Measurements from ENCODE around the gene APH1A.

DNA sequence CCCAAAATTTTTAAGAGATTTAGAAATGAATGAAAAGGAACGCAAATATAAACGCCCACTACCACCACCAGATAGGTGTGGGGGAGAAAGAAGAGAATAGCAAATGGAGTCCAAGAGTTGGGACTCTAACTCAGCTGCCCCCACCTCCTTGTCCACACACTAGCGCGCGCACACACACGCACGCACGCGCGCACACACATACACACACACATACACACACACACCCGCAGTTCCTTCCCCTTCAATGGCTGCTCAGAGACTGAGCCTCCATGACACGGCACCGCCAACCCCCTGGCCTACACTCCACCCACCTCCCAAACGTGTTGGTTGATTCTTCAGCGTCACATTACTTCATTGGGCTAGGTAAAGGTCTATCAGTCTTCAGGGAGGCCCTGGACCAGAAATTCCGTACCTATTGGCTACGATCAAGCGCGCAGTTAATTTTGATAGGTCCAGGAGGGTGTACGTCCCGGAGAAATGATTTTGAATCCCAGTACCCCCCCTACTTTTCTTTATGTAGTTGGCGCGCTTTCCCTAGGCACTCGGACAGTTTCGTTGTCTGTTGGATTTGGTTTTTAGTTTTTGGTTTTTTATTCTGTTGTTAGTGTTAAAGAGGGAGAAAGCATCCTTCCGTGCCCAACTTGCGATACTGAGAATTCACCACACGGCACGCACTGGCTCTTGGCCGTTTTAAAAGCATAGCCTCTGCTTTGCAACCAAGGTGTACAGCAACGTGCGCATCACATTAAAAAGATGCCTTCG is 32.8 kb downstream of the APH1A start, which contains the start of gene ANP32E:
- TF ChIP-seq, protein P1, sequence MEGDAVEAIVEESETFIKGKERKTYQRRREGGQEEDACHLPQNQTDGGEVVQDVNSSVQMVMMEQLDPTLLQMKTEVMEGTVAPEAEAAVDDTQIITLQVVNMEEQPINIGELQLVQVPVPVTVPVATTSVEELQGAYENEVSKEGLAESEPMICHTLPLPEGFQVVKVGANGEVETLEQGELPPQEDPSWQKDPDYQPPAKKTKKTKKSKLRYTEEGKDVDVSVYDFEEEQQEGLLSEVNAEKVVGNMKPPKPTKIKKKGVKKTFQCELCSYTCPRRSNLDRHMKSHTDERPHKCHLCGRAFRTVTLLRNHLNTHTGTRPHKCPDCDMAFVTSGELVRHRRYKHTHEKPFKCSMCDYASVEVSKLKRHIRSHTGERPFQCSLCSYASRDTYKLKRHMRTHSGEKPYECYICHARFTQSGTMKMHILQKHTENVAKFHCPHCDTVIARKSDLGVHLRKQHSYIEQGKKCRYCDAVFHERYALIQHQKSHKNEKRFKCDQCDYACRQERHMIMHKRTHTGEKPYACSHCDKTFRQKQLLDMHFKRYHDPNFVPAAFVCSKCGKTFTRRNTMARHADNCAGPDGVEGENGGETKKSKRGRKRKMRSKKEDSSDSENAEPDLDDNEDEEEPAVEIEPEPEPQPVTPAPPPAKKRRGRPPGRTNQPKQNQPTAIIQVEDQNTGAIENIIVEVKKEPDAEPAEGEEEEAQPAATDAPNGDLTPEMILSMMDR (IDR thresholded peaks at IDR 0.05; ENCODE audit: low read depth, low read length, poor library complexity, severe bottlenecking), result peak; percentile 30
- no peak for TF ChIP-seq EZH2phosphoT487 (IDR thresholded peaks at IDR 0.05; ENCODE audit: borderline replicate concordance, low read length)

Measured in DOHH2 (cell line).